ENCODE data around the gene CNP.
"Not testable (repeated sequence)": the region's sequence is repeated elsewhere in the genome, so short reads cannot be mapped to it uniquely, and the experiment has no call there.

Gene CNP

DNA sequence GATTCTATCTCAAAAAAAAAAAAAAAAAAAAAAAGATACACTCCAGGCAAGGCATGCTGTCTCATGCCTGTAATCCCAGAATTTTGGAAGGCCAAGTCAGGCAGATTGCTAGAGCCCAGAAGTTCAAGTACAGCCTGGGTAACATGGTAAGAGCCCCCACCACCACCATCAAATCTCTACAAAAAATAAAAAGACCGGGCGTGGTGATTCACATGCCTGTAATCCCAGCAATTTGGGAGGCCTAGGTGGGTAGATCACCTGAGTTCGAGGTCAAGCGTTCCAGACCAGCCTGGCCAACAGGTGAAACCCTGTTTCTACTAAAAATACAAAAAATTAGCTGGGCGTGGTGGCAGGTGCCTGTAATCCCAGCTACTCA, 46.0 kb upstream of the CNP start:
- TF ChIP-seq, protein P1, sequence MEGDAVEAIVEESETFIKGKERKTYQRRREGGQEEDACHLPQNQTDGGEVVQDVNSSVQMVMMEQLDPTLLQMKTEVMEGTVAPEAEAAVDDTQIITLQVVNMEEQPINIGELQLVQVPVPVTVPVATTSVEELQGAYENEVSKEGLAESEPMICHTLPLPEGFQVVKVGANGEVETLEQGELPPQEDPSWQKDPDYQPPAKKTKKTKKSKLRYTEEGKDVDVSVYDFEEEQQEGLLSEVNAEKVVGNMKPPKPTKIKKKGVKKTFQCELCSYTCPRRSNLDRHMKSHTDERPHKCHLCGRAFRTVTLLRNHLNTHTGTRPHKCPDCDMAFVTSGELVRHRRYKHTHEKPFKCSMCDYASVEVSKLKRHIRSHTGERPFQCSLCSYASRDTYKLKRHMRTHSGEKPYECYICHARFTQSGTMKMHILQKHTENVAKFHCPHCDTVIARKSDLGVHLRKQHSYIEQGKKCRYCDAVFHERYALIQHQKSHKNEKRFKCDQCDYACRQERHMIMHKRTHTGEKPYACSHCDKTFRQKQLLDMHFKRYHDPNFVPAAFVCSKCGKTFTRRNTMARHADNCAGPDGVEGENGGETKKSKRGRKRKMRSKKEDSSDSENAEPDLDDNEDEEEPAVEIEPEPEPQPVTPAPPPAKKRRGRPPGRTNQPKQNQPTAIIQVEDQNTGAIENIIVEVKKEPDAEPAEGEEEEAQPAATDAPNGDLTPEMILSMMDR (IDR thresholded peaks at IDR 0.05; ENCODE audit: extremely low read depth, missing control alignments): no peak
- DNase-seq (ENCODE audit: low spot score): no peak

DNA sequence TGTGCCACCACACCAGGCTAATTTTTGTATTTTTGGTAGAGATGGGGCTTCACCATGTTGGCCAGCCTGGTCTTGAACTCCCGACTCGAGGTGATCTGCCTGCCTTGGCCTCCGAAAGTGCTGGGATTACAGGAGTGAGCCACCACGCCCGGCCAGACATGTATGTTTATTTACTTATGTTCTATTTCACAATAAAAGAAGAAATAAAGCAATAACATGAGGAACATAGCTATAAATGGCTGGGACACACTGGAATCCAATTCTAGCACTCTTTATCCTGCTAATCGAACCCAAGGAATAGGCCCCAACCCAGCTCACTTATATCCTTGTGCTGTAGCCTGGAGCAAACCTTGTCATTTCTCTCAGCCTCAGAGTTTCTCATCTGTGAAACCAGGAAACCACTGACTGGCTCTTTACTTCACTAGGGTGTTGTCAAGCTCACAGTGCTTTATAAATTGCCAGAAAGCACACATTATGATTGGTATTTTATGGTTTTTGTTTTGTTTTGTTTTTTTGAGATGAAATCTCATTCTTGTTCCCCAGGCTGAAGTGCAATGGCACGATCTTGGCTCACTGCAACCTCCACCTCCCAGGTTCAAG, 40.5 kb upstream of the CNP start:
- TF ChIP-seq, protein P1 (IDR thresholded peaks at IDR 0.05; ENCODE audit: extremely low read depth, missing control alignments): no peak
- DNase-seq (ENCODE audit: low spot score): no peak

DNA sequence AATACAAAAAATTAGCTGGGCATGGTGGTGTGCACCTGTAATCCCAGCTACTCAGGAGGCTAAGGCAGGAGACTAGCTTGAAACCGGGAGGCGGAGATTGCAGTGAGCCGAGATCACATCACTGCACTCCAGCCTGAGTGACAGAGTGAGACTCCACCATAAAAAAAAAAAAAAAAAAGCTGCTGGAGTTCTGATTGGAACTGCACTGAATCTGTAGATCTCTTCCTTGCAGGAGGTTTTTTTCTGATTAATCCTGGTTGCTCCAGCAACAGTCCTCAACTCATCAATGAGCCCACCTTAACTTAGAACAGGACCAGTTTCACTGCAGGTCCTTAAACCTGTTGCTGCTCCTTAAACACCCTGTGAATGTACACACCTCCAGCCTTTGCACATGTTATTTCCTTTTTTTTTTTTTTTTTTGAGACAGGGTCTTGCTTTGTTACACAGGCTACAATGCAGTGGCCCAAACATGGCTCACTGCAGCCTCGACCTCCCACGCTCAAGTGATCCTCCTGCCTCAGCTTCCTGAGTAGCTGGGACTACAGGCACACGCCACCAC, 37.8 kb upstream of the CNP start:
- no peak for DNase-seq (ENCODE audit: low spot score)
- TF ChIP-seq, protein P1 (IDR thresholded peaks at IDR 0.05; ENCODE audit: extremely low read depth, missing control alignments): no peak

DNA sequence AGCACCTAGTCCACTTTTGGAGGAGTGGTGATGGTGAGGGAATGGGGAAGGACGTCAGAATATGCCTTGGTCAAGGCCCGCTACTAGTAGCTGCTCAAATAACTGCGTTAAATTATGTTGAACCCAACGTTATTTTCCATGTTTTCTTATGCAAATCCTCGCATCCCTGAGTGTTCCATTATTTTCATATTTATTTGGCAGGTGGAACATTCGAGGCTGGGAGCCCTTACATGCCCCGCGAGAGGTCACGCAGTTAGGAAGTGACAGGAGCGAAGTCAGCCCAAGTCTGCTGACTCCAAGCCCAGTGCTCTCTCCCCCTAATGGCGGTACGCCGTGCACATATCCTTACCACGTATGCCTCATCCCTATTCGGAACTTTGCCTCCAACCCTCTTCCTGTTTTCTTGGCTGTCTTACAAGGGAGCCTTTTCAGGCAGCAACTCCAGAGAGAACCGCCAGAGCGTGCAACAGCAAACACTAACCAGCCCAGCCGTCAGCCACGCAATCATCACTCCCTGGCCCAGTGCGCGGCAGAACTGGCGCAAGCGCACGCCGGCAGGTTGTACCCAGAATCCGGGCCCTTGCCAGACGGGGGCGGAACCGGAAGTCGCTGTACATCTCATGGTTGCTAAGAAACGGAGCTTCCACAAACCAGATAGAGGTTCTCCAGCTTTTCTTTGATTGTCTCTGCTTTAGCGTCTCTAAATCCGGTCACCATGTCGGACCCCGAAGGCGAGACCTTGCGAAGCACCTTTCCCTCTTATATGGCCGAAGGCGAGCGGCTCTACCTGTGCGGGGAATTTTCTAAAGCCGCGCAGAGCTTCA, 36.4 kb upstream of the CNP start, which contains the start of gene ODAD4:
ODAD4 (plus strand) TSS at position 609 of the 824 bp plus-strand sequence; CDS start at position 716, 107 bp downstream.
- DNase-seq (ENCODE audit: low spot score): peak; percentile 91
- TF ChIP-seq, protein P1 (IDR thresholded peaks at IDR 0.05; ENCODE audit: extremely low read depth, missing control alignments): no peak

DNA sequence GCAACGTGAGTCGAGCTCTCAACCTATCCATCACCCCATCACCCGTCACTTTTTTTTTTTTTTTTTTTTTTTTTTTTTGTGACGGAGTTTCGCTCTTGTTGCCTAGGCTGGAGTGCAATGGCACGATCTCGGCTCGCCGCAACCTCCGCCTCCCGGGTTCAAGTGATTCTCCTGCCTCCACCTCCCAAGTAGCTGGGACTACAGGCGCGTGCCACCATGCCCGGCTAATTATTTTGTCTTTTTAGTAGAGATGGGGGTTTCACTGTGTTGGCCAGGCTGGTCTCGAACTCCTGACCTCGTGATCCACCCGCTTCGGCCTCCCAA, 35.8 kb upstream of the CNP start:
- DNase-seq (ENCODE audit: low spot score): not testable (repeated sequence)

DNA sequence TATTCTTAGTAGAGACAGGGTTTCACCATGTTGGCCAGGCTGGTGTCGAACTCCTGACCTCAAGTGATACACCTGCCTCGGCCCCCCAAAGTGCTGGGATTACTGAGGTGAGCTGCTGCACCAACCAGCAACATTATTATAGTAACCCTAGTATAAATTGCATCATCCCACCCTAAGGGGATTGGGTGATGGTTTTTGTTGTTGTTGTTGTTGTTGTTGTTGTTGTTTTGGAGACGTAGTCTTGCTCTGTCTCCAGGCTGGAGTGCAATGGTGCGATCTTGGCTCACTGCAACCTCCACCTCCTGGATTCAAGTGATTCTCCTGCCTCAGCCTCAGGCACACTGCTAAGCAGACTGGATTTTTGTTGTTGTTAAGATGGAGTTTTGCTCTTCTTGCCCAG, 34.9 kb upstream of the CNP start:
- DNase-seq (ENCODE audit: low spot score): not testable (repeated sequence)

DNA sequence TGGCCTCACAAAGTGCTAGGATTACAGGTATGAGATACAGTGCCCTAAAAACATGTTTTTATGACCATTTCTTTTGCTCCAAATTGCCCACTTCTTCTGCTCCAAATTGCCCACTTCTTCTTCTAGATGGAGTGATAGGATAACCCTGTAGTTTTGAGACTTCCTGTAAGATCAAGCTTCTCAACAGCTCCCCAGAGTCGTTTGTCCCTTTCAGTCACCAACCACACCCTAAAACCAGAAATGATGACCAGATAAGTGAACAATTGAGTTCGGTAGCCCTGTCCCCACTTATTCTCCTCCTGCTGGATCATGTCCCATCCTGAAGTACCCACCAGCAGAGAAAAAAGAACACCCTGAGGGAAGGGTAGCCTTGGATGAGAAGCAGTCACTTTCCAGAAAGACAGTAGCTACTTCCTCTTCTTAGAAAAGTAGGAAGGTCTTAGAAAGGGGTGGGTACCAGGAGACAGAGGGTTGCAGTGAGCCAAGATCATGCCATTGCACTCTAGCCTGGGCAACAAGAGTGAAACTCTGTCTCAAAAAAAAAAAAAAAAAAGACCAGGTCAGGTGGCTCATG, 33.7 kb upstream of the CNP start:
- TF ChIP-seq, protein P1 (IDR thresholded peaks at IDR 0.05; ENCODE audit: extremely low read depth, missing control alignments): no peak
- DNase-seq (ENCODE audit: low spot score): no peak

DNA sequence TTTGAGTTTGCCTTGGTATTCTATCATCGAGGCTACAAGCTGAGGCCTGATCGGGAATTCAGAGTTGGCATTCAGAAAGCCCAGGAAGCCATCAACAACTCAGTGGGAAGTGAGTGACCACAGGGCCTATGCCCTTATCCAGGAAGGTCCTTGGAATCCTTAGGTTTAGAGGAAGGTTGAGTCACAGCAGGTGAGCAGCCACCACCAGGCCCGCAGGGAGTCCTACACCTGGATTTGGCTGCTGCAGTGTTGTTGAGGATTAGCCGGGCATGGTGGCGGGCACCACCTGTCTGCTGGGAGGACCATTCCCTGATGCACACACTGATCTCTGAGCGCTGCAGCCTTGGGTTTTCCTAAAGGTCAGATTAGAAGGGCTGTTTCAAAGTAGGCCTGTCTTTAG, 31.0 kb upstream of the CNP start:
- no peak for DNase-seq (ENCODE audit: low spot score)
- TF ChIP-seq, protein P1 (IDR thresholded peaks at IDR 0.05; ENCODE audit: extremely low read depth, missing control alignments): no peak
